ENCODE data around the gene NUAK2.
A peak's percentile ranks its signal among the peaks of the same experiment; 100 is the strongest.

NUAK2 gene

GRCh38 chr1:205346956-205347574, 25.5 kb upstream of the NUAK2 start:
- Histone ChIP-seq H3K27me3 (ENCODE audit: control insufficient read depth in 5 of 5, insufficient read depth in 4 of 5, low read length in 5 of 5) (peaks cover 25 to 58% (median 34%) of the 10 kb centered on the region in 5 donors), H3K4me1 (ENCODE audit: control insufficient read depth in 5 of 5, insufficient read depth in 5 of 5, low read length in 5 of 5) (peaks cover 0 to 22% (median 14%) of the 10 kb centered on the region in 5 donors), H3K4me3 (ENCODE audit: low read depth in 1 of 5, low read length in 5 of 5) (no peak overlapping the region)

GRCh38 chr1:205345761-205346160, 24.2 kb upstream of the NUAK2 start:
- Histone ChIP-seq H3K36me3 (ENCODE audit: control insufficient read depth in 5 of 5, insufficient read depth in 5 of 5, low read length in 5 of 5) (no peaks in the 10 kb centered on the region), H3K9me3 (ENCODE audit: control insufficient read depth in 5 of 5, low read length in 5 of 5) (no peaks in the 10 kb centered on the region), H3K4me1 (ENCODE audit: control insufficient read depth in 5 of 5, insufficient read depth in 5 of 5, low read length in 5 of 5) (peaks cover 0 to 22% (median 14%) of the 10 kb centered on the region in 5 donors), H3K27ac (ENCODE audit: low read depth, low read length) (no peak overlapping the region), H3K27me3 (ENCODE audit: control insufficient read depth in 5 of 5, insufficient read depth in 4 of 5, low read length in 5 of 5) (peaks cover 25 to 60% (median 34%) of the 10 kb centered on the region in 5 donors), H3K9ac (ENCODE audit: low read length in 5 of 5) (no peak overlapping the region), H3K4me3 (ENCODE audit: low read depth in 1 of 5, low read length in 5 of 5) (no peak overlapping the region)

More at GRCh38 chr1:205346956-205347574, 25.5 kb upstream of the NUAK2 start:
- H3K9me3 ChIP-seq (ENCODE audit: control insufficient read depth in 5 of 5, low read length in 5 of 5) = no peaks in the 10 kb centered on the region
- H3K9ac ChIP-seq (ENCODE audit: low read length in 5 of 5) = no peak overlapping the region
- no peak overlapping the region for H3K27ac ChIP-seq (ENCODE audit: low read depth, low read length)
- no peaks in the 10 kb centered on the region for H3K36me3 ChIP-seq (ENCODE audit: control insufficient read depth in 5 of 5, insufficient read depth in 5 of 5, low read length in 5 of 5)

DNA sequence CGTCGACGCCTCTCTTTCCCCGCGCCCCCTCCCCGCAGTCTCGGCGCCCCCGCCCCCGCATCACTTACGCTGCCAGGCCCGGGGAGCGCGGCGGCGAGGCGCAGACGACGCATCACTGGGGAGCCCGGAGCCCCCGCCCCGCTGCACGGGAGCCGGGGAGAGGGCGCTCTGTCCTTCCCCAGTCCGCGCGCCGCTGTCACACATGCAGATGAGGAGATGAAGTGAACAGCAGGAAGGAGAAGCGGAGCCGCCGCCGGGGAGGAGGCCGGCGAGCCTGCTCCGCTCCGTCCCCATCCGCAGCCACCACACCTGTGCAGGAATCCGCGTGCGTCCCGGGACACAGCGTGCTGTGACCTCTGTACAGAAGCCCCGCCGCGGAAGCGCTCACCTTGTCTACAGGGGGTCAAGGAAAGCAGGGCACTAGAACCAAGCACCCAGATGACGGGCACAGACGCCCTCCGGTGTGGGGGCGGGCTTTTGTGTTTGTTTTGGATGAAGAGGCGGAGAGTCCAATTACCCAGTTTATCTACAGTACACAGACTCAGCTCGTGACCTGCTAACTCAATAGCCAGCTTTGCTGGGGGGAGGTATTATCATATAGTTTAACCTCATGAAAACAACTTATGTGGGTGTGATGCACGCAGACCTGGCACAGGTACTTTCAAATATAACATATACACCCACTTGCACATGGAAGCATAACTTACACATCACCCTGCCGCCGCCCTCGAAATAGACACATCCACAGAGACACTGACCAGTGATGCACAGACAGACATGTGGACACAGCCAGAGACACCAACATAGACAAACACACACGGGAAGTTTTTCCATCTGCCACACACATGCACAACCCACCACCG, 22.8 kb upstream of the NUAK2 start:
- Histone ChIP-seq H3K36me3 (ENCODE audit: control insufficient read depth in 5 of 5, insufficient read depth in 5 of 5, low read length in 5 of 5) (no peaks in the 10 kb centered on the region), H3K27me3 (ENCODE audit: control insufficient read depth in 5 of 5, insufficient read depth in 4 of 5, low read length in 5 of 5) (peaks cover 25 to 55% (median 32%) of the 10 kb centered on the region in 5 donors), H3K27ac (ENCODE audit: low read depth, low read length) (no peak overlapping the region), H3K4me3 (ENCODE audit: low read depth in 1 of 5, low read length in 5 of 5) (peak overlapping the region in 2 of 5 donors; percentile 5 to 44), H3K9me3 (ENCODE audit: control insufficient read depth in 5 of 5, low read length in 5 of 5) (no peaks in the 10 kb centered on the region), H3K4me1 (ENCODE audit: control insufficient read depth in 5 of 5, insufficient read depth in 5 of 5, low read length in 5 of 5) (peaks cover 0 to 17% (median 14%) of the 10 kb centered on the region in 5 donors), H3K9ac (ENCODE audit: low read length in 5 of 5) (no peak overlapping the region)

DNA sequence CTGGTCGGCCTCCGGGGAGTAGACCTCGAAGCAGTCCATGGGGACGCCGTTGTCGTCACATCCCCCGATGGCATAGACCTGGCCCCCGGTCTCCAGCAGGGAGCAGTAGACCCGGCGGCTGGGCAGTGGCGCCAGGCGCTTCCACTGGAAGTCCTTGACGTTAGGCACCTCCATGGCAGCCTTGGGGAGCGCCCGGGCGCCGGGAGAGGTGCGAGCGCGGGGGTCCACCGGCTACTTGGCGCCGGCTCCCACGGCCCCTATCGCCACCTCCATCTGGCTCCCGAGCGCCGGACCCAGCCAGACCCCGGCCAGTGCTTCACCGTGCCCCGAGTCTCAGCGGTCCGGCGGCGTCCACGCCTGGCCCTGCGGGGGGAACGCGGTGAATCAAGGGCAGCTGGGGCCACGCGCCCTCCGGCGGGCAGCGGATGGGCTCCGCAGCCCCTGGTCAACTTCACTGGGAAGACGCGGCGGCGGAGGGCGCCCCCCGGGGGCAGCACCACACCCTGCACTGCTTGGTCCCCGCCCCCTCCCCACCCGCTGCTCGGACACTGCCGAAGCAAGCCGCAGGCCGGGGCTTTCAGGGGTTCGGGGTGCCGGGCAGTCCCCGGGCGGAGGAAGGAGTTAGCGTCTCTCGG, 22.0 kb upstream of the NUAK2 start:
- Histone ChIP-seq H3K9ac (ENCODE audit: low read length in 5 of 5) (no peak overlapping the region), H3K27ac (ENCODE audit: low read depth, low read length) (no peak overlapping the region), H3K4me3 (ENCODE audit: low read depth in 1 of 5, low read length in 5 of 5) (peak overlapping the region in 2 of 5 donors; percentile 23 to 44), H3K9me3 (ENCODE audit: control insufficient read depth in 5 of 5, low read length in 5 of 5) (no peaks in the 10 kb centered on the region), H3K36me3 (ENCODE audit: control insufficient read depth in 5 of 5, insufficient read depth in 5 of 5, low read length in 5 of 5) (no peaks in the 10 kb centered on the region), H3K4me1 (ENCODE audit: control insufficient read depth in 5 of 5, insufficient read depth in 5 of 5, low read length in 5 of 5) (peaks cover 0 to 14% (median 14%) of the 10 kb centered on the region in 5 donors), H3K27me3 (ENCODE audit: control insufficient read depth in 5 of 5, insufficient read depth in 4 of 5, low read length in 5 of 5) (peaks cover 30 to 53% (median 35%) of the 10 kb centered on the region in 5 donors)

DNA sequence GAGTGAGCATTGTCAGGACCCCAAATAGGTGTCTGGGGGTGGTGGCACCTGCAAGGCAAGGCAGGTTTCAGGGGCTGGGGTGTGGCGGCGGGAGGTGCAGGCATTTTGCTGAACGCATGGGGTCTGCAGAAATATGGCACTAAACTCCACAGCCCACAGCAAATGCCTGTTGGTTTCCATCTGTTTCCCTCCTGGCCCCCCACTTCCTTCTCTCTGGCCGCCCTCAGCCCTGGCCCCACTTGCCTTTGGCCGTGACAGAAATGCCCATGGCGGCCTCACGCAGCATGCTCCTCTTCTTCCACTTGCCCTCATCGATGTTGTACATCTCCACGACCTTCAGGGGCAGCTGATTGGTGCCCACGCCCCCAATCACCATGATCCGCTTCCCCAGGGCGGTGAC, 21.4 kb upstream of the NUAK2 start:
- H3K4me3 ChIP-seq (ENCODE audit: low read depth in 1 of 5, low read length in 5 of 5) = peak overlapping the region in 1 of 5 donors; percentile 44
- H3K27ac ChIP-seq (ENCODE audit: low read depth, low read length) = no peak overlapping the region
- H3K27me3 ChIP-seq (ENCODE audit: control insufficient read depth in 5 of 5, insufficient read depth in 4 of 5, low read length in 5 of 5) = peaks cover 30 to 55% (median 35%) of the 10 kb centered on the region in 5 donors
- H3K9me3 ChIP-seq (ENCODE audit: control insufficient read depth in 5 of 5, low read length in 5 of 5) = no peaks in the 10 kb centered on the region
- peaks cover 0 to 14% (median 14%) of the 10 kb centered on the region in 5 donors for H3K4me1 ChIP-seq (ENCODE audit: control insufficient read depth in 5 of 5, insufficient read depth in 5 of 5, low read length in 5 of 5)
- no peaks in the 10 kb centered on the region for H3K36me3 ChIP-seq (ENCODE audit: control insufficient read depth in 5 of 5, insufficient read depth in 5 of 5, low read length in 5 of 5)
- H3K9ac ChIP-seq (ENCODE audit: low read length in 5 of 5) = no peak overlapping the region

DNA sequence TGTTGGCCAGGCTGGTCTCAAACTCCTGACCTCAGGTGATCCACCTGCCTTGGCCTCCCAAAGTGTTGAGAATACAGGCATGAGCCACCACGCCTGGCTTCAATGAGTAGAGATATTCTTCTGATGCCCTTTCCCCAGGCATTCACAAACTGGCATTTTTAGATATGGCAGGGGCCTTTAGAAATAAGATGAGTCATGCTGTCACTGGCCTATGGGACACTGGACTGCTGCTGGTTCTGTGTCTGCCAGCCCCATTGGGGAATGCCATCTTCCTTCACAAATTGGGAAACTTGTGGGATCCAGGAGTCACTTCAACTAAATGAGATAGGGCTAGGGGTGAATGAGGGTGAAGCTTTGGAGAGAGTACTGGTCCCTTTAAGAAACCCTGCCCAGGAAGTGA, 19.1 kb upstream of the NUAK2 start:
- H3K36me3 ChIP-seq (ENCODE audit: control insufficient read depth in 5 of 5, insufficient read depth in 5 of 5, low read length in 5 of 5) = no peaks in the 10 kb centered on the region
- peaks cover 0 to 14% (median 14%) of the 10 kb centered on the region in 5 donors for H3K4me1 ChIP-seq (ENCODE audit: control insufficient read depth in 5 of 5, insufficient read depth in 5 of 5, low read length in 5 of 5)
- H3K9ac ChIP-seq (ENCODE audit: low read length in 5 of 5) = no peak overlapping the region
- peaks cover 19 to 40% (median 30%) of the 10 kb centered on the region in 5 donors for H3K27me3 ChIP-seq (ENCODE audit: control insufficient read depth in 5 of 5, insufficient read depth in 4 of 5, low read length in 5 of 5)
- no peaks in the 10 kb centered on the region for H3K9me3 ChIP-seq (ENCODE audit: control insufficient read depth in 5 of 5, low read length in 5 of 5)
- H3K4me3 ChIP-seq (ENCODE audit: low read depth in 1 of 5, low read length in 5 of 5) = no peak overlapping the region
- no peak overlapping the region for H3K27ac ChIP-seq (ENCODE audit: low read depth, low read length)

GRCh38 chr1:205339717-205340116, 18.2 kb upstream of the NUAK2 start:
- peaks cover 0 to 14% (median 14%) of the 10 kb centered on the region in 5 donors for H3K4me1 ChIP-seq (ENCODE audit: control insufficient read depth in 5 of 5, insufficient read depth in 5 of 5, low read length in 5 of 5)
- H3K9ac ChIP-seq (ENCODE audit: low read length in 5 of 5) = no peak overlapping the region
- peaks cover 15 to 30% (median 26%) of the 10 kb centered on the region in 5 donors for H3K27me3 ChIP-seq (ENCODE audit: control insufficient read depth in 5 of 5, insufficient read depth in 4 of 5, low read length in 5 of 5)
- no peaks in the 10 kb centered on the region for H3K36me3 ChIP-seq (ENCODE audit: control insufficient read depth in 5 of 5, insufficient read depth in 5 of 5, low read length in 5 of 5)
- H3K27ac ChIP-seq (ENCODE audit: low read depth, low read length) = no peak overlapping the region
- no peak overlapping the region for H3K4me3 ChIP-seq (ENCODE audit: low read depth in 1 of 5, low read length in 5 of 5)
- H3K9me3 ChIP-seq (ENCODE audit: control insufficient read depth in 5 of 5, low read length in 5 of 5) = no peaks in the 10 kb centered on the region

DNA sequence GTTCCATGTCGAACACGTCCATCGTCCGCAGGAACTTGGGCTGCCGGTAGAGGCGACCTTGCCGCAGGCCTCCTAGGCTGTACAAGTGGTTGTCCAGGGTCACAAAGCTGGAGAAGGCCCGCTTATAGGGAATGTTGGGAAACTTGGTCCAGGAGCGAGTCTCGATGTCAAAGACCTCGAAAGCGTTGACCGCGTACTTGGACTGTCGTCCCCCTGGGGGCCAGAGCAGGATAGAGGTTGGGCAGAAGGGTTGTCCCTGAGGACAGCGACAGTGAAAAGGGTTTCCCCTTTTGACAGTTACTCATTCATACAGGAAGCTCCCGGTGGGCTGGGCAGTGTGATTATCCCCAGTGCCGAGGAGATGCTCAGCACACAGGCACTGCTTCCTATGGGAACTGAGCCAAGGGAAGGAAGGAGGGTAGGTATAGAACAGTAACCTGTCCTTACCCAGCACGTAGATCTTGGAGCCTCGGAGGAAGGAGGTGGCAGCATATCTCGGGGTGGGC, 17.7 kb upstream of the NUAK2 start:
- H3K4me1 ChIP-seq (ENCODE audit: control insufficient read depth in 5 of 5, insufficient read depth in 5 of 5, low read length in 5 of 5) = peaks cover 0 to 13% (median 12%) of the 10 kb centered on the region in 5 donors
- H3K27me3 ChIP-seq (ENCODE audit: control insufficient read depth in 5 of 5, insufficient read depth in 4 of 5, low read length in 5 of 5) = peaks cover 12 to 26% (median 21%) of the 10 kb centered on the region in 5 donors
- H3K27ac ChIP-seq (ENCODE audit: low read depth, low read length) = no peak overlapping the region
- H3K36me3 ChIP-seq (ENCODE audit: control insufficient read depth in 5 of 5, insufficient read depth in 5 of 5, low read length in 5 of 5) = no peaks in the 10 kb centered on the region
- no peaks in the 10 kb centered on the region for H3K9me3 ChIP-seq (ENCODE audit: control insufficient read depth in 5 of 5, low read length in 5 of 5)
- H3K9ac ChIP-seq (ENCODE audit: low read length in 5 of 5) = no peak overlapping the region
- no peak overlapping the region for H3K4me3 ChIP-seq (ENCODE audit: low read depth in 1 of 5, low read length in 5 of 5)

- Histone ChIP-seq H3K4me1 (ENCODE audit: control insufficient read depth in 5 of 5, insufficient read depth in 5 of 5, low read length in 5 of 5) (peaks cover 0 to under 1% (median 0%) of the 10 kb centered on the region in 5 donors), H3K27me3 (ENCODE audit: control insufficient read depth in 5 of 5, insufficient read depth in 4 of 5, low read length in 5 of 5) (peaks cover 5 to 15% (median 11%) of the 10 kb centered on the region in 5 donors)
Measured at GRCh38 chr1:205338011-205338410, 16.5 kb upstream of the NUAK2 start.

More at GRCh38 chr1:205338011-205338410, 16.5 kb upstream of the NUAK2 start:
- Histone ChIP-seq H3K36me3 (ENCODE audit: control insufficient read depth in 5 of 5, insufficient read depth in 5 of 5, low read length in 5 of 5) (no peaks in the 10 kb centered on the region), H3K27ac (ENCODE audit: low read depth, low read length) (no peak overlapping the region), H3K9me3 (ENCODE audit: control insufficient read depth in 5 of 5, low read length in 5 of 5) (no peaks in the 10 kb centered on the region), H3K9ac (ENCODE audit: low read length in 5 of 5) (peak overlapping the region in 1 of 5 donors; percentile 28), H3K4me3 (ENCODE audit: low read depth in 1 of 5, low read length in 5 of 5) (no peak overlapping the region)
